Stomach smooth muscle (tissue), 2 donors: ENCODE measurements around the gene AGAP1.

Source experiments
- H3K27ac ChIP-seq: one replicate; pipeline ENCODE4 v1.7.0; 2013; ENCODE audit warnings: mild to moderate bottlenecking, low read length, inconsistent platforms
- H3K27me3 ChIP-seq, 2 donors: one replicate each; pipeline ENCODE4 v1.7.0; 2013; ENCODE audit warnings: low read length in 2 of 2; ENCODE audit not compliant: insufficient read depth in 2 of 2, control insufficient read depth in 1 of 2
- H3K36me3 ChIP-seq, 2 donors: one replicate each; pipeline ENCODE4 v1.7.0; 2013; ENCODE audit warnings: low read length in 2 of 2; ENCODE audit not compliant: control insufficient read depth in 2 of 2, insufficient read depth in 2 of 2
- H3K4me1 ChIP-seq: one replicate; pipeline ENCODE4 v1.7.0; 2013; ENCODE audit warnings: low read length; ENCODE audit not compliant: control insufficient read depth, insufficient read depth
- H3K4me3 ChIP-seq, 2 donors: one replicate each; pipeline ENCODE4 v1.7.0; 2013; ENCODE audit warnings: low read length in 2 of 2
- H3K9ac ChIP-seq, 2 donors: one replicate each; pipeline ENCODE4 v1.7.0; 2013; ENCODE audit warnings: low read length in 2 of 2, mild to moderate bottlenecking in 1 of 2
- H3K9me3 ChIP-seq, 2 donors: one replicate each; pipeline ENCODE4 v1.7.0; 2013; ENCODE audit warnings: low read length in 2 of 2; ENCODE audit not compliant: control insufficient read depth in 2 of 2
- donor health status: healthy.
- donor health status: Pancreatic carcinoma.

The AGAP1 gene

DNA sequence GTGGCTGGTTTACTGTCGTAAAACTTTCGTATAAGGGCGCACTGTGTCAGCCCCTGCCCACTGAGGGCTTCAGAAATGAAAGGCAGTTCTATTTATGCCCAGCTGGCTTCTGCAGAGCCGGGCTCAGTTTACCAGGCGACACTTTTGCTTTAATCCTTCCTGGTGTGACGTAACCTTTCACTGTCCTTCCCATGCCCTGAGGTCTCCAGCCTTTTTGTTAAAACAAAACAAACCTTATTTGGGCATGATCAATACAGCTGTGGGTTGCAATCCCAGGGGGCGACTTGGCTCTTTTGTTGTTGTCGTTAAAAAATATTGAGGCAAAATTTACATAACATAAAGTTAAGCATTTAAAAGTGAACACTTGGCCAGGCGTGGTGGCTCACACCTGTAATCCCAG lies 85.3 kb downstream of the AGAP1 start:
- Histone ChIP-seq H3K27me3 (no peaks in the 10 kb centered on the region), H3K4me1 (peaks cover 6% of the 10 kb centered on the region), H3K27ac (no peak overlapping the region), H3K4me3 (no peak overlapping the region), H3K9me3 (no peaks in the 10 kb centered on the region), H3K9ac (no peak overlapping the region), H3K36me3 (no peaks in the 10 kb centered on the region)

DNA sequence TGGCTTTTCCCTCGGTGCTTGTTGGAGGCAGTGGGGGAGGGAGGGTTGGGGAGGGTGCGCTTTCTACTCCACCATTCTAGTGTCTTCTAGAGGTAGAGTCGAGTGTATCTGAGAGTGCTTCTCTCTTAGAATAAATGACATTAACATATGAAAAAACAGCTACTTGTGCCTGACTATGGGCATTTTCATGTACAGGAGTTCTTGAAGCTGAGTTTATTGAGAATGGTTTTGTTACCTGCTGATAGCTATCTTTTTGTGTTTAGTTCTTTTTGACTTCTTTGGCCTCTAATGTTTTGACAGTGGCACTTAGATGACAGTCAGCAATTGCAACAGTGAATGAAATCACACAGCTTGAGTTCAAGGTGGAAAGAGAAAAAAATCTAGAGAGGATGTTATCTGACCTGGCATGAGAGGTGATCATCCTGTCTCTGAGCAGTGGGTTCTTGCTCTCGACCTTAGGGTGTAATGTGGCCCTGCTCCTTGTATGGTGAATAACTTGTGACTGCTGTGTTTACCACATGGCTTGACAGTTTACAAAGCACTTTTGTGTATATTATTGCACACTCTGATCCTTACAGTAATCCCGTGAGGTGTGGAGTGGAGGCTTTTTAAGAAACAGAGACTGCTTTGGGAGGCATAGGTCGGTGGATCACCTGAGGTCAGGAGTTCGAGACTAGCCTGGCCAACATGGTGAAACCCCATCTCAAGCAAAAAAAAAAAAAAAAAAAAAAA lies 86.7 kb downstream of the AGAP1 start:
- Histone ChIP-seq H3K27me3 (no peaks in the 10 kb centered on the region), H3K27ac (no peak overlapping the region), H3K4me3 (no peak overlapping the region), H3K9me3 (no peaks in the 10 kb centered on the region), H3K36me3 (no peaks in the 10 kb centered on the region), H3K9ac (no peak overlapping the region), H3K4me1 (peaks cover 6% of the 10 kb centered on the region)

DNA sequence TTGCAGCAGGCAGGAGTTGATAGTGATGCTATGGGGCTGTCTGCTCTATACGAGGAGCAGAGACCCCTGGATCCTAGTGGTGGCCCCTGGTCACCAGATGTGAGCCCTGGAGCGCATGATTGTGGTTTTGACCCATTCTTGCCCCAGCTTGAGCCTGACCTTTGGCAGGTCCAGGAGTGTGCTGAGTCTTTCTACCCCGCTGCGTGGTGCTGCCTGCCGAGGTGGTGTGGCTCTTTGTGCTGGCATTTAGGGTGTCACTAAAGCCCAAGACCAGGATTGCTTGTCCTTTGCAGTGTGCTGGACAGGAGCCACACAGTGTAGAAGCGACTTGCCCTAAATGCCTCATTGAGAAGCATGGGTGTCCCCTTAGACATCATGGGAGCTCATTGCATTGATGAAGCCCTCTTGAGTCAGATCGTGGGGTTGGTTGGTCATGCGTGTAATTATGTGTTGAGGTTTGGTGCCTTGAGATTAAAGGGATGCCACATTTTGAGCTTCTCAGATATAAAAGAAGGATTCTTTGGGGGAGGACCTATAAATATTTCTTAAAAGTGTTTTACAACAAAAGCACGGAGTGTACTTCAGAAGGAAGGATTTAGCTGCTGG lies 88.3 kb downstream of the AGAP1 start:
- Histone ChIP-seq H3K27me3 (no peaks in the 10 kb centered on the region), H3K9ac (no peak overlapping the region), H3K4me1 (peaks cover 4% of the 10 kb centered on the region), H3K36me3 (no peaks in the 10 kb centered on the region), H3K9me3 (no peaks in the 10 kb centered on the region), H3K4me3 (no peak overlapping the region), H3K27ac (no peak overlapping the region)

DNA sequence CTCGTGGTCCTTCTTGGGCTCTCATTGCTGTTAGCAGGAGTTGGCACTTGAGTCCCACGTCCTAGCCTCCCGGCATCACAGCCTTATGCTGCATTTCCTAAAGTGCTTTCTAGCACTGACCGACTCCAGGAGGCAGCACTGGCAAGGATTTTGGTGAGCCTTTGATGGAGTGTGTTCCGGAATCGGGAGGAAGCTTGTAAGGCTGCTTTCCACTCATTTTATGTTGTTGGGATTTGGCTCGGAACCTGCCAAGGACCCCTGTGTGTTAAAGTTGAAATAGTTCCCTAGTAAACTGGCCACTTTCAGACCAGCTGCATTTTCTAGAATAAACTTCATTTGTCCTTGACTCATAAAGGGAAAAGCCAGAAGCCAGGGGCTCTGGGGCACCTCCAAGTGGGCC lies 88.9 kb downstream of the AGAP1 start:
- peaks cover 2% of the 10 kb centered on the region for H3K4me1 ChIP-seq
- H3K36me3 ChIP-seq: no peaks in the 10 kb centered on the region
- H3K27ac ChIP-seq: no peak overlapping the region
- no peaks in the 10 kb centered on the region for H3K9me3 ChIP-seq
- H3K9ac ChIP-seq: no peak overlapping the region
- no peak overlapping the region for H3K4me3 ChIP-seq
- H3K27me3 ChIP-seq: no peaks in the 10 kb centered on the region

DNA sequence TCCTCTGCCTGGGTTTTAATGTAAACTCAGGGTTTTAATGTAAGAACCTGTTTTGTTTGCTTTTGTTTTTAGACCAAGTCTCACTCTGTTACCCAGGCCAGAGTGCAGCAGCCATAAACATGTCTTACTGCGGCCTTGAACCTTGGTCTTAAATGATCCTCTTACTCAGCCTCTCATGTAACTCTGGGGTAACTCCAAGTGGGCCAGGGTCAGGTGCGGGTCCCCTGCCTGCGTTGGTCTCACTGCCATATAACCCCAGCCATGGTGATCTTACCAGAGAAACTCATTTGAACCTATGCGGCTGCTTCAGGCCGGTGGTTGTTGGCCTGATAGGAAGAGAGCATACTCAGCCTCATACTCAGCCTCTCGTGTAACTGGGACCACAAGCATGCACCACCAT lies 89.3 kb downstream of the AGAP1 start:
- Histone ChIP-seq H3K36me3 (no peaks in the 10 kb centered on the region), H3K4me3 (no peak overlapping the region), H3K4me1 (no peaks in the 10 kb centered on the region), H3K27ac (no peak overlapping the region), H3K9me3 (no peaks in the 10 kb centered on the region), H3K9ac (no peak overlapping the region), H3K27me3 (no peaks in the 10 kb centered on the region)

DNA sequence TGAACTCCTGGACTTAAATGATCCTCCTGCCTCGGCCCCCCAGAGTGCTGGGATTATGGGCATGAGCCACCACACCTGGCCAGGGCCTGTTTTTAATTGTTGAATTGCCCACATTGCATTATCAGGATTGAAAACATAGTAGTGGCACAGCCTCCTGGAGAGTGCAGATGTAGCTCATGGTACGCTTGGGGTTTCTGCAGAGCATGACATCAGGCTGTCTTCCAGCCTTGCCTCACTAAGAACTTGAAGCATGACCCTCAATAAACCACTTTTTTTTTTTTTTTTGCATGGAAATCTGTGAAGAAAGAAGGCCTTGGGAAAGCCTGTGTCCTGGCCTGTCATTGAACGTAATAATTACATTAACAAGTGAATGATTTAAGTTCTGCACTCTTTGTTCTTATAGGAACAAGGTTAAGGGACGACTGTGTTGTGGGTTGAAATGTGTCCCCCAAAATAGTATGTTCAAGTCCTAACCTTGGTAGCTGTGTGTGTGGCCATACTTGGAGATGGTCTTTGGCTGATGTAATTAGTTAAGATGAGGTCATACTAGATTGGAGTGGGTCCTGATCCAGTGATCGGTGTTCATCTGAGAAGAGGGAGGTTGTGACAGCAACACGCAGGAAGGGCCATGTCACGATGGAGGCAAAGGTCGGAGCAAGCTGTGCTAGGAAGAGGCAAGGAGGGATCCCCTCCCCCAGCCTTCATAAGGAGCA lies 90.2 kb downstream of the AGAP1 start:
- H3K27ac ChIP-seq: no peak overlapping the region

DNA sequence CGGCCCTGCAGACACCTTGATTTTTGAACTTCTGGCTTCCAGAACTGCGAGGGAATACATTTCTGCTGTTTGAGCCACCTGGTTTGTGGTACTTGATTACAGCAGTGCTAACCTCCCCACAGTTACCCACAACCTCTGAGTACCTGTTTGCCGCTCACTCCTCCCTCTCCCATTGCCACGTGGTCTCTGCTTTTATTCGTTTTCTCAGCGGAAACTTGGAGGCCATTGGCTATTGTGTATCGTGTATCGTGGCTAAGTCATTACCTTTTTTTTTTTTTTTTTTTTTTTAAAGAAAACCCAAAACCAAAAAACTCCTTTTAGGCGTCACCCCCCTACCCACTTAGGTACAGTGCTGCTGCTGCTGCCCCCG lies 90.8 kb downstream of the AGAP1 start:
- Histone ChIP-seq H3K4me1 (no peaks in the 10 kb centered on the region), H3K27me3 (no peaks in the 10 kb centered on the region), H3K27ac (no peak overlapping the region), H3K4me3 (no peak overlapping the region), H3K36me3 (no peaks in the 10 kb centered on the region), H3K9ac (no peak overlapping the region), H3K9me3 (no peaks in the 10 kb centered on the region)

More for the DNA sequence above, 90.2 kb downstream of the AGAP1 start:
- Histone ChIP-seq H3K4me1 (no peaks in the 10 kb centered on the region), H3K4me3 (no peak overlapping the region), H3K27me3 (no peaks in the 10 kb centered on the region), H3K36me3 (no peaks in the 10 kb centered on the region), H3K9ac (no peak overlapping the region), H3K9me3 (no peaks in the 10 kb centered on the region)

DNA sequence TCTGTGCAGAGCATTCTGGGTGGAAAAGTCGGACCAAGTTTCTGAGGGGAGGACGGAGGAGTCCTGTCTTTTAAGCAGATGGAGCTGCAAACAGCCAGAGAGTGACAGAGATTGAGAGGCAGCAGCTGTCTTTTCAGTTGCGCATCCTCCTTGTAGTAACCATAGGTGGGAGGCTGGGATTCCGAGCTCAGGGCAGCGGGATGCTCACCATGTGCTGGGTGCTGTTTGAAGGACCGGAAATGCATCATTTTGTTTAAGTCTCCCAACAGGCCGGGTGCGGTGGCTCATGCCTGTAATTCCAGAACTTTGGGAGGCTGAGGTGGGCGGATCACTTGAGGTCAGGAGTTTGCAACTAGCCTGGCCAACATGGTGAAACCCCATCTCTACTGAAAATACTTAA lies 93.4 kb downstream of the AGAP1 start:
- Histone ChIP-seq H3K36me3 (no peaks in the 10 kb centered on the region), H3K27ac (no peak overlapping the region), H3K4me3 (no peak overlapping the region), H3K9me3 (no peaks in the 10 kb centered on the region), H3K9ac (no peak overlapping the region), H3K27me3 (no peaks in the 10 kb centered on the region), H3K4me1 (no peaks in the 10 kb centered on the region)

DNA sequence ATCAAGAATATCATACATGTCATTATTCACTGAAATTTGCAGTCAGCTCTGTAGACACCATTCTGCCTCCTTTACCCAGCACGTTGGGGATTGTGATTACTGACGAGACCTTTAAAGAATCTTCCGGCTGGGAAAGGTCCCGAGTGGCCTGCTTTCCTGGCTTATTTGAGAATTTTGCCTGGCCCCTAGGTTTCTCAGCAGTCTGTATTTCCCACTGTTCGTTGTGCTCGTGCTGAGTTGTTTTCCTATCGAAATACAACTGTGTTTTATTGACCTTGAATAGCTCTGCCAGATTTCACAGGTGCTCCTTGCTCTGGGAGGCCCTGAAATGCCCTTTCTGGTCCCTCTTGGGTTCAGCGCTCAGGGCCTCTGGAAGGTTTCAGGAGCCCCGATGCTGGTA lies 94.9 kb downstream of the AGAP1 start:
- Histone ChIP-seq H3K9me3 (no peaks in the 10 kb centered on the region), H3K4me1 (no peaks in the 10 kb centered on the region), H3K27ac (no peak overlapping the region), H3K9ac (no peak overlapping the region), H3K36me3 (no peaks in the 10 kb centered on the region), H3K27me3 (no peaks in the 10 kb centered on the region), H3K4me3 (no peak overlapping the region)

DNA sequence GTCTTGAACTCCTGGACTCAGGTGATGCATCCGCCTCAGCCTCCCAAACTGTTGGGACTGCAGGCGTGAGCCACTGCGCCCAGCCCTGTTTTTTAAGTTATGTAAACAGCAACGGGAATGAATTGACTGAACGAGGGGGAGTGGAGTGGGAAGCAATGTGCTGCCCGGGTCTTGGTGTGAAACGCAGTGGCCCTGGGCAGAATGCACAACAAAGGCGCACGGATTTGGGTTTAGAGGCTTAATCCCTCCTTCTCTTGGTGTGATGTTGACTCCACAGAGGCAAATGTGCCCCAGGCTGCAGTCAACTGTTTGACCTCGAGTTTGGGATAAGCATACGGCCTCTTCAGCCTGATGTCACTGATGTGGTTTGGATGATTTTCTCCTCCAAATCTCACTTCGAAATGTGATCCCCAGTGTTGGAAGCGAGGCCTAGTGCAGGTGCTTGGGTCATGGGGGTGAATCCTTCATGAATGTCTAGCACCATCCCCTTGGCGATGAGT lies 97.4 kb downstream of the AGAP1 start:
- Histone ChIP-seq H3K27ac (no peak overlapping the region), H3K4me1 (peaks cover 10% of the 10 kb centered on the region), H3K9me3 (no peaks in the 10 kb centered on the region), H3K4me3 (no peak overlapping the region), H3K36me3 (no peaks in the 10 kb centered on the region), H3K9ac (no peak overlapping the region), H3K27me3 (no peaks in the 10 kb centered on the region)

DNA sequence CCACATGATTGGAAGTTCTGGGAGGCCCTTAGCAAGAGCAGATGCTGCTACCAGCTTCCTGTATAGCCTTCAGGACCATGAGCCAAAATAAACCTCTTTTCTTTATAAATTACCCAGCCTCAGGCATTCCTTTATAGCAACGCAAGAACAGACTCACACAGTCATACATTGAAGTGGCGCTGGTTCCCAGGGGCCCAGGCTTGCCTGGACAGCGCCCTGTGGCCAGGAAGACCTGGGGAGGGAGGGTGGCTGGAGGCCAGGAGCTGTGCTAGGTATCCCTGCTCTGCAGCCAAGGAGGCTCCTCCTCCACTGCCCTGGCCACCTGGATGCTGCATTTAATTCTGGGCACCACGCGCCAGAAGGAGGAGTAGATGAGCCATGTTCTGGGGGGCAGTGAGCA lies 98.1 kb downstream of the AGAP1 start:
- Histone ChIP-seq H3K4me1 (peaks cover 10% of the 10 kb centered on the region), H3K27ac (no peak overlapping the region), H3K9me3 (no peaks in the 10 kb centered on the region), H3K27me3 (no peaks in the 10 kb centered on the region), H3K9ac (no peak overlapping the region), H3K36me3 (no peaks in the 10 kb centered on the region), H3K4me3 (no peak overlapping the region)
